PC-3 (cell line): ENCODE measurements around the gene SLFN5.

Source experiments
- EZH2 ChIP-seq: fragments of 300-600 bp; sonication (generic); IDR thresholded peaks from one replicate; pipeline ENCODE4 v1.6.1; 2017; ENCODE audit warnings: antibody characterized with exemption, mild to moderate bottlenecking, low read length; ENCODE audit not compliant: unreplicated experiment
- EZH2phosphoT487 ChIP-seq: fragments of 300-600 bp; sonication (generic); IDR thresholded peaks from 2 replicates; pipeline ENCODE4 v1.6.1; 2018; ENCODE audit warnings: mild to moderate bottlenecking, antibody characterized with exemption, low read length, borderline replicate concordance
- TF ChIP-seq, protein P1 (sequence below): fragments of 300-600 bp; sonication (generic); conservative IDR thresholded peaks from 2 replicates; pipeline ENCODE4 v1.5.1; 2017; ENCODE audit warnings: antibody characterized with exemption, low read depth, mild to moderate bottlenecking, low read length

DNA sequence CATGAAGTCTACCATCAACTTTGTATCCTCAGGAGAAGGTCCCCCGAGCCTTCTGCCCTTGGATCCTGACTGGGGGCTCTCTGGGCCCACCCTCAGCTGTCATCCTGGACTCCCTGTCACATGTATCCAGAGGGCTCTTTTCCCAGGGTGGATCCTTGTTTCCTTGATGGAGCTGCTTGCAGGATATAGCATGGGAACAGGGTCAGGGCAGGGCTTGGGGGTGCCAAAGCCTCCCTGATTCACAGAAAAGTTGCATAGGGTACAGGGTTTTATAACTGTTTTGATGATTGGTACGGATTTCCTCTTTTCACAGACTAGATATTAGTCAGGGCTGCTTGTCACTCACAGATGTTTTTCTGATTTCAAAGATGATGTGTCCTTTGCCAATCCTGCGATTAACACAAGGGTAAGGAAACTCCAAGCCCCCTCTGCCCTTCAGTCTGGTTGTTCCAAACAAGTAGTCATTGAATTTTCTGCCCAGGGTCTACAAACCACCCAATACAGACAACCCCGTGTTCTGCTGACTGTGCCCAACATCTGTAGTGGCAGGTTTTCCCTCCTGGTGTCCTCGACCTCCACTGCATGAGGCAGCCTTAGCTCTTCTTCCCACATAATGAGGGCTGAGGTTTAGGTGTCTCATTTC lies 28.1 kb upstream of the SLFN5 start:
- TF ChIP-seq, protein P1, sequence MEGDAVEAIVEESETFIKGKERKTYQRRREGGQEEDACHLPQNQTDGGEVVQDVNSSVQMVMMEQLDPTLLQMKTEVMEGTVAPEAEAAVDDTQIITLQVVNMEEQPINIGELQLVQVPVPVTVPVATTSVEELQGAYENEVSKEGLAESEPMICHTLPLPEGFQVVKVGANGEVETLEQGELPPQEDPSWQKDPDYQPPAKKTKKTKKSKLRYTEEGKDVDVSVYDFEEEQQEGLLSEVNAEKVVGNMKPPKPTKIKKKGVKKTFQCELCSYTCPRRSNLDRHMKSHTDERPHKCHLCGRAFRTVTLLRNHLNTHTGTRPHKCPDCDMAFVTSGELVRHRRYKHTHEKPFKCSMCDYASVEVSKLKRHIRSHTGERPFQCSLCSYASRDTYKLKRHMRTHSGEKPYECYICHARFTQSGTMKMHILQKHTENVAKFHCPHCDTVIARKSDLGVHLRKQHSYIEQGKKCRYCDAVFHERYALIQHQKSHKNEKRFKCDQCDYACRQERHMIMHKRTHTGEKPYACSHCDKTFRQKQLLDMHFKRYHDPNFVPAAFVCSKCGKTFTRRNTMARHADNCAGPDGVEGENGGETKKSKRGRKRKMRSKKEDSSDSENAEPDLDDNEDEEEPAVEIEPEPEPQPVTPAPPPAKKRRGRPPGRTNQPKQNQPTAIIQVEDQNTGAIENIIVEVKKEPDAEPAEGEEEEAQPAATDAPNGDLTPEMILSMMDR = no peak
- TF ChIP-seq EZH2phosphoT487 (no peak), EZH2 (no peak)
